Activated T-helper 9 cell treated with anti-CD3 and anti-CD28 coated beads, Interleukin-2, amount 50 U/mL, for 16 hours (primary cell): ENCODE results near the gene ERV3-1.
"Not testable (repeated sequence)": the region's sequence is repeated elsewhere in the genome, so short reads cannot be mapped to it uniquely, and the experiment has no call there.

Source experiments
- DNase-seq: peaks from one replicate; pipeline ENCODE4 v3.0.0-alpha.2; 2020; ENCODE audit warnings: low read depth

Gene ERV3-1, protein sequence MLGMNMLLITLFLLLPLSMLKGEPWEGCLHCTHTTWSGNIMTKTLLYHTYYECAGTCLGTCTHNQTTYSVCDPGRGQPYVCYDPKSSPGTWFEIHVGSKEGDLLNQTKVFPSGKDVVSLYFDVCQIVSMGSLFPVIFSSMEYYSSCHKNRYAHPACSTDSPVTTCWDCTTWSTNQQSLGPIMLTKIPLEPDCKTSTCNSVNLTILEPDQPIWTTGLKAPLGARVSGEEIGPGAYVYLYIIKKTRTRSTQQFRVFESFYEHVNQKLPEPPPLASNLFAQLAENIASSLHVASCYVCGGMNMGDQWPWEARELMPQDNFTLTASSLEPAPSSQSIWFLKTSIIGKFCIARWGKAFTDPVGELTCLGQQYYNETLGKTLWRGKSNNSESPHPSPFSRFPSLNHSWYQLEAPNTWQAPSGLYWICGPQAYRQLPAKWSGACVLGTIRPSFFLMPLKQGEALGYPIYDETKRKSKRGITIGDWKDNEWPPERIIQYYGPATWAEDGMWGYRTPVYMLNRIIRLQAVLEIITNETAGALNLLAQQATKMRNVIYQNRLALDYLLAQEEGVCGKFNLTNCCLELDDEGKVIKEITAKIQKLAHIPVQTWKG

GRCh38 chr7:65006094-65006992 lies at the start of gene ERV3-1:
ERV3-1 (minus strand) TSS chr7:65006687; CDS start chr7:64993026, 13,661 bp downstream.
- peak; percentile 84 for DNase-seq

GRCh38 chr7:65055786-65056185 lies 49.3 kb upstream of the ERV3-1 start:
- DNase-seq = not testable (repeated sequence)

- DNase-seq = not testable (repeated sequence)
Measured at GRCh38 chr7:65054466-65054994, 48.0 kb upstream of the ERV3-1 start.

DNA sequence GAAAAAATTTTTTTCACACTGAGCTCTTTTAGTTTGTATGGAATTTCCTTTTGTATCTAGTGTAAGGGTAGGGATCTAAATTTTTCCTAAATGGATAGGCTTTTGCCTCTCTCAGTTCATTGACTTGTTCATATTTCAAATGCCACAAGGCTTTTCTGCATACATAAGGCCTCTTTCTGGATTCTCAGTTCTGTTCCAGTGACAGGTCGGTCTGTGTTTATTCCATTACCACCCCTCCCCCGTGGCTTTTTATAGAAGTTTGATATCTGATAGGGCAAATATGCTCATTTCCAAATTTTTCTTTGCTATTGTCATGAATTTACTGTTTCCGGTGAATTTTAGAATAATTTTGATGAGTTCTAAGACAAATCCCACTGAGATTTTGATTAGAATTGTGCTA lies 45.2 kb upstream of the ERV3-1 start:
- not testable (repeated sequence) for DNase-seq

GRCh38 chr7:65051139-65051538 lies 44.7 kb upstream of the ERV3-1 start:
- not testable (repeated sequence) for DNase-seq

DNA sequence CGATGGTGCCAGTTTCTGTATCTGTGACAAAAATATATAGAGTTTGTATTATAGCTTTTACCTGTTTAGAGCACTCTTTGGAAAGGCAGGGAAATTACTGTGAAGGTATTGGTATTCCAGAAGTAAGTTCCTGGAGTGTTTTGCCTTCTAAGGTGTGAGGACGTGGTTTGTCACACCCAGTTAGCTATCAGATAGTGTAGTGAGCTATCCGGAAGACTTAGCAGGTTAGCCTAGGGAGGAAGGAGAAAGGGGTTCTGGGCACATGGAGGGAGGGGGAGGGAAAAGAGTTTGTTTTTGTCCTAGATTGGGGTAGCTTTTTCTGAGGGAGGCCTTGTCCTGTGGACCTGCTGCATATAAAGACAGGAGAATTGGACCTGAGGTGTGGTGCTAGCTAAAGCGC lies 39.8 kb upstream of the ERV3-1 start:
- not testable (repeated sequence) for DNase-seq

DNA sequence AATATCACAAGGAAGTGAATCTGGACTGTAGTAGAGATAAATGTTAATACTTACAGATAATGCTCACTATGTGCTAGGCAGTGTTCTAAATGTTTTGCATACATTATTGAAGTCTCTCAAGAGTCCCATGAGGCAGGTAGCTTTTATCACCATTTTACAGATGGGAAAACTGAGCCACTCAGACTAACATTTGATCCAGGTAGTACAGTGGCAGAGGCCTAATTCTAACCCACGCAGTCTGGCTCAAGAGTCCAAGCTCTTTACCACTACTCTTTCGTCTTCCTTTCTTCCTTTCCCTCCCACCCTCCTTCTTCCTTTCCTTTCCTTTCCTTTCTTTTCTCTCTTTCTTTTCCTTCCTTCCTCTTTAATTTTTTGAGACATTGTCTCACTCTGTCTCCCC lies 39.1 kb upstream of the ERV3-1 start:
- DNase-seq = not testable (repeated sequence)

- DNase-seq = peak; percentile 6
Measured at GRCh38 chr7:65038767-65039166, 32.3 kb upstream of the ERV3-1 start.

GRCh38 chr7:65037740-65038688 lies 31.5 kb upstream of the ERV3-1 start:
- DNase-seq = peak; percentile 94

- not testable (repeated sequence) for DNase-seq
Measured at GRCh38 chr7:65036526-65036925, 30.0 kb upstream of the ERV3-1 start.

DNA sequence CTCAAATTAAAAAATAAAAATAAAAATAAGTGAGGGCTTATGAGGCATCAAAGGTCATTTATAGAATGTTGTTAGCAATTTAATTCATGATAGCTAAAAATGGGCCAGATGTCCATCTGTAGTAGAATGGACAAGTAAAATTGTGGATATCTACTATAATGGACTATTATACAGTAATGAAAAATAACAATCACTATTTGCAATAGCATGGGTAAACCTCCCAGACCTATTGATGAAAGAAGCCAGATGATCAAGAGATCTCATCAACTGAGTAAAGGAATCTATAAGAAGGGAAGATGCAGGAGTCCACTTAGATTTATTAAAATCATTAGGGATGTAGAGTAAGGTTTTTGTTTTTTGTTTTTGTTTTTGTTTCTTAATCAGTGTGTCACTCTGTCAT lies 29.0 kb upstream of the ERV3-1 start:
- not testable (repeated sequence) for DNase-seq

- not testable (repeated sequence) for DNase-seq
Measured at GRCh38 chr7:65034120-65034782, 27.8 kb upstream of the ERV3-1 start.

DNA sequence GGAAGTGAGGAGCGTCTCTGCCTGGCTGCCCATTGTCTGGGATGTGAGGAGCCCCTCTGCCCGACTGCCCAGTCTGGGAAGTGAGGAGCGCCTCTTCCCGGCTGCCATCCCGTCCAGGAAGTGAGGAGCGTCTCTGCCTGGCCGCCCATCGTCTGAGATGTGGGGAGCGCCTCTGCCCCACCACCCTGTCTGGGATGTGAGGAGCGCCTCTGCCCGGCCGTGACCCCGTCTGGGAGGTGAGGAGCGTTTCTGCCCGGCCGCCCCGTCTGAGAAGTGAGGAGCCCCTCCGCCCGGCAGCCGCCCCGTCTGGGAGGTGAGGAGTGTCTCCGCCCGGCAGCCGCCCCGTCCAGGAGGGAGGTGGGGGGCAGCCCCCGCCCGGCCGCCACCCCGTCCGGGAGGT lies 26.9 kb upstream of the ERV3-1 start:
- not testable (repeated sequence) for DNase-seq

DNA sequence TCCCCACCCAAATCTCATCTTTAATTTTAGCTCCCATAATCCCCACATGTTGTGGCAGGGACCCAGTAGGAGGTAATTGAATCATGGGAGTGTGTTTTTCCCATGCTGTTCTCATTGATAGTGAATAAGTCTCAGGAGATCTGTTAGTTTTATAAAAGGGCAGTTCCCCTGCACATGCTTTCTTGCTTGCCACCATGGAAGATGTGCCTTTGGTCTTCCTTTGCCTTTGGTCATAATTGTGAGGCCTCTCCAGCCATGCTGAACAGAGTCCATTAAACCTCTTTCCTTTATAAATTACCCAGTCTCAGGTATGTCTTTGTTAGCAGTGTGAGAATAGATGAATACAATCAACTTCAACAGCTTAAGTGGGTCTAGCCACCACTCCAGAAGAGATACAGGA lies 18.5 kb upstream of the ERV3-1 start:
- DNase-seq = not testable (repeated sequence)

DNA sequence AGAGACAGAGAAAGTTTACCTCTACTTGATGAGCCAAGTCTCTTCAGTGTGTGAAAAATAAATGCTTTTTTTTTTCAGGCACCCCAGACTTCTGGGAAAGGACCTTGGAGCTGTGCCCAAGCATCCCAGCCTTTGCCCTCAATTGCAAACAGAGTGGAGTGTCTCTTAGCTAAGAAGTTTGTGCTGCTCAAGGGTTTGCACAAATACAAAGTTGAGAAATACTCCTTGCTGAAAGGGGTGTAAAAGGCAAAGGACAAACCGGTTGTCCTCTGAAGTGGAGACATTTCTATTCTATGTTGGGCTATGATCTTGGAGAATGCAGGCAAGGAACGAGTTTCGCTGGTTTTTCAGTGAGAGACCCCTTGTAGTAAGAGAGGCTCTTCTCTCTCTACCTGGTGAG lies 14.5 kb upstream of the ERV3-1 start:
- not testable (repeated sequence) for DNase-seq

- not testable (repeated sequence) for DNase-seq
Measured at GRCh38 chr7:65009881-65010280, 3.4 kb upstream of the ERV3-1 start.

DNA sequence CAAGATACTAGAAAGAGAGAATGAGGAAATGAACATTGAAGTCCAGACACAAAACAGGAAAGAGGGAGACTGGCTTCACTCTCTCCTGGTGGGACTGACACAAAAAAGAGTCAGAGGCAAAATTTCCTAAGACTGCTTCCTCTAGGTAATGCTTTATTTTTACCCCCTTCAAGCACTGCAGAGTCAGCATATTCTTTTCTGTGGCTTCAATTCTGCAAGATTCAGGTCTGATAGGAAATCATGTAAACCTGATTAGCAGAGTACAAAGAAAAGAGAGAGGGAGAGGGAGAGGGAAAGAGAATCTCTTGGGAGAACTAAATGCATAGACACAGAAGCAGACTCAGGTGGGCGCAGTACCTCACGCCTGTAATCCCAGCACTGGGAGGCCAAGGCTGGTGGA lies 2.9 kb upstream of the ERV3-1 start:
- DNase-seq = not testable (repeated sequence)

- not testable (repeated sequence) for DNase-seq
Measured at GRCh38 chr7:65007036-65007435, 549 bp upstream of the ERV3-1 start.

DNA sequence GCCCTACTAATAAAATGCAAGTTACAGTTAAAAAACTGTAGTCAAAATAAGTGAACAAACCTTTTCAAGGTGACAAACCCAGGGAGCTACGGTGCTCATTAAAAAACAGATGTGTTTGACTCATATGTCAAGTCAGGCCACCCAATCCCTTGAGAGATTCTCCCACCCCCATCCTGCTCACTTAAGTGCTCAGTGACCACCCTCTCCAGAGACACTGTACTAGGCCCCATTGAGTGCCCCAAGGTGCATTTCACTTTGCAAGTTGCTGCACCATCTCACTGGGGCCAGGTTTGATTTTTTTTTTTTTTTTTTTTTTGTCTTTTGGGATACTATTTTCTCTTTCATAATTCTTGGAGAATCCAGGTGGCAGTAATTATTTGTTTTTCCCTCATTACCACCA lies 1.9 kb downstream of the ERV3-1 start:
- DNase-seq = no peak

DNA sequence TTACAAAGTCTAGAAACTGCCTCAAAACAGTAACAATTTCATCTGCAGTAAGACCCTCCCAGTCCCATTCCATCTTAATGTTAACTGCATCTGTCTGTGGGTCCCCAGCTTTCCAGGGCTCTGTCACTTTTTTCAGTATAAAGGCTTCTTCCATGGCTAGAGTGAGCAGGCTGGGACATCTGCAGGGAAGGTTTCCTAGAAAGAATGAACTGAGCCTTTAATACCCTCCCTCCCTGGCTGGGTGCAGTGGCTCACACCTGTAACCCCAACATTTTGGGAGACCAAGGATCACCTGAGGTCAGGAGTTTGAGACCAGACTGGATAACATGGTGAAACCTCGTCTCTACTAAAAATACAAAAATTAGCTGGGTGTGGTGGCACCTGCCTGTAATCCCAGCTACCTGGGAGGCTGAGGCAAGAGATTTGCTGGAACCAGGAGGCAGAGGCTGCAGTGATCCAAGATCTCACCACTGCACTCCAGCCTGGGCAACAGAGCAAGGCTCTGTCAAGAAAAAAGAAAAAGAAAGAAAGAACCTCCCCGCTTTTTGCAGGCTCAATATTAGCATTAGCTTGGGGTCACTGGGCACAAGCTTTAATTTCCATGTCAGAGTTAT lies 3.4 kb downstream of the ERV3-1 start:
- no peak for DNase-seq
